ENCODE measurements around the gene CCN2. TPM values are rescaled to one million over a fixed set of nuclear protein-coding genes. Genes with fewer than 3 reads are reported as not detected.

The CCN2 gene
- total RNA-seq = 5.5 TPM

GRCh38 chr6:131950767-131951575 lies at the start of gene CCN2:
CCN2 (minus strand) TSS chr6:131951372; CDS start chr6:131951172, 200 bp downstream.

Other genes with a start within 250 kb of the CCN2 start
- not detected for gene OR2A4, start 250.0 kb downstream of the CCN2 start, total RNA-seq
- gene CTAGE9, start 240.4 kb downstream of the CCN2 start, total RNA-seq = not detected
- 3.0 TPM for gene ENPP1, start 143.4 kb downstream of the CCN2 start, total RNA-seq

All from diencephalon (tissue), 1 donor.